ENCODE measurements around the gene EPS8. TPM values are rescaled to one million over a fixed set of nuclear protein-coding genes. Genes with fewer than 3 reads are reported as not detected.

EPS8 gene
- total RNA-seq, 1 experiment from 2014 or later = 97.5 TPM

DNA sequence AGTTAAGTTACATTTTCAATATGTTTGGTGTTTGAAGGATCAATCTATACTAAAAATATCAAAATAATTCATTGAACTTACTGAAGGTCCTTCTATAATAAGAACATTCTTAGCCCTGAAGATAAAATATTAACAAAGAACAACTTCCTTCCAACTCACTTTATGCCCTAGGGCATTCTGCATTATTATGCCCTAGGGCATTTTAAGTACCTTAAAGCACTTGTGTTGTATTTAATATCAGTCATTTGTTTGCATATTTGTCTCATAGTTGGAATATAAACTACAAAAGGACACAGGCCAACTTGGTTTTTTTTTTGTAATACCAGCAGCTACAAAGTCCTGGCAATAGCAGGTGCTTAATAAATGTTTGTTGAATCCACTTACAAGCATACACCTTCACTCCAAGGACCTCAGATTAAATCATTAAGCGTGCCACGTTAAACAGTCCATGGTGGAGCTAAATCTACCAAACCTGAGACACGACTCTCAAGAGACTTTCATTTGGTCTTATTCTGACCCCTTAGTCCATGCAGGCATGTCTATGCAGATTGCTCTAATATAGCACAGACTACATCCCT, 50.7 kb downstream of the EPS8 start:
- Mint-ChIP-seq H3K27ac (ENCODE audit: unreplicated experiment) (no peak overlapping the region), H3K9me3 (ENCODE audit: low read depth, unreplicated experiment) (no peaks in the 10 kb centered on the region), H3K4me1 (ENCODE audit: low read depth, unreplicated experiment) (peaks cover 42% of the 10 kb centered on the region), H3K4me3 (ENCODE audit: low read depth, unreplicated experiment) (no peak overlapping the region), H3K27me3 (ENCODE audit: unreplicated experiment) (no peaks in the 10 kb centered on the region), H3K36me3 (ENCODE audit: insufficient read depth, unreplicated experiment) (peaks cover 5% of the 10 kb centered on the region)
- TF ChIP-seq CTCF (IDR thresholded peaks at IDR 0.05; ENCODE audit: unreplicated experiment) = no peak
- DNase-seq = no peak
- CTCF ChIA-PET = interaction anchor here (0.9 kb wide), 1 partner anchor 27 kb away, joined by 5 read pairs; no protein-coding TSS in a partner anchor
- intact Hi-C loops (cut with micrococcal nuclease; ENCODE audit: unreplicated experiment) = loop anchor here (5.0 kb wide), 1 partner anchor 34 kb away; no protein-coding TSS in a partner anchor
- BruUV-seq (replicated peaks) = no TSS peak

- no peak overlapping the region for H3K27ac Mint-ChIP-seq (ENCODE audit: unreplicated experiment)
- no peak for TF ChIP-seq CTCF (IDR thresholded peaks at IDR 0.05; ENCODE audit: unreplicated experiment)
- H3K36me3 Mint-ChIP-seq (ENCODE audit: insufficient read depth, unreplicated experiment) = peaks cover 19% of the 10 kb centered on the region
- no peaks in the 10 kb centered on the region for H3K27me3 Mint-ChIP-seq (ENCODE audit: unreplicated experiment)
- H3K4me3 Mint-ChIP-seq (ENCODE audit: low read depth, unreplicated experiment) = no peak overlapping the region
- CTCF ChIA-PET = interaction anchor here (1.1 to 1.4 kb wide), 2 partner anchors 11 to 17 kb away, joined by 3 to 4 read pairs; no protein-coding TSS in a partner anchor
- peaks cover 64% of the 10 kb centered on the region for H3K4me1 Mint-ChIP-seq (ENCODE audit: low read depth, unreplicated experiment)
- intact Hi-C loops (cut with micrococcal nuclease; ENCODE audit: unreplicated experiment) = loop anchor here (5.0 kb wide), 1 partner anchor 36 kb away; no protein-coding TSS in a partner anchor
- H3K9me3 Mint-ChIP-seq (ENCODE audit: low read depth, unreplicated experiment) = no peaks in the 10 kb centered on the region
- no peak for DNase-seq
- no TSS peak for BruUV-seq (replicated peaks)
Observed at GRCh38 chr12:15735837-15736615, 53.2 kb downstream of the EPS8 start.

GRCh38 chr12:15733136-15733535, 56.1 kb downstream of the EPS8 start:
- peaks cover 81% of the 10 kb centered on the region for H3K4me1 Mint-ChIP-seq (ENCODE audit: low read depth, unreplicated experiment)
- peak overlapping the region; percentile 93 for H3K27ac Mint-ChIP-seq (ENCODE audit: unreplicated experiment)
- no peak for DNase-seq

More at GRCh38 chr12:15733136-15733535, 56.1 kb downstream of the EPS8 start:
- peaks cover 19% of the 10 kb centered on the region for H3K36me3 Mint-ChIP-seq (ENCODE audit: insufficient read depth, unreplicated experiment)
- CTCF ChIA-PET = interaction anchor here (0.5 to 1.3 kb wide), 9 partner anchors 13 to 1132 kb away, joined by 3 to 6 read pairs (median 4); no protein-coding TSS in a partner anchor
- H3K27me3 Mint-ChIP-seq (ENCODE audit: unreplicated experiment) = no peaks in the 10 kb centered on the region
- H3K9me3 Mint-ChIP-seq (ENCODE audit: low read depth, unreplicated experiment) = peaks cover 6% of the 10 kb centered on the region
- BruUV-seq (replicated peaks) = no TSS peak
- peak overlapping the region; percentile 58 for H3K4me3 Mint-ChIP-seq (ENCODE audit: low read depth, unreplicated experiment)
- intact Hi-C loops (cut with micrococcal nuclease; ENCODE audit: unreplicated experiment) = no loop called here
- TF ChIP-seq CTCF (IDR thresholded peaks at IDR 0.05; ENCODE audit: unreplicated experiment) = no peak

Measured in Calu3 (cell line).